B cell (primary cell): Measurements from ENCODE around the gene ARL6. TPM values are rescaled to one million over a fixed set of nuclear protein-coding genes. Genes with fewer than 3 reads are reported as not detected.

ENCODE experiments used
- ATAC-seq: fragments of 200-7000 bp; cut with Tn5 transposase; one replicate; pipeline ENCODE4 v1.10.0; 2021; ENCODE audit warnings: low read depth, mild to moderate bottlenecking, moderate number of reproducible peaks, moderate library complexity
- CTCF ChIA-PET: fragments of 350-600 bp; sonication (Branson Sonifier 250); formaldehyde crosslinking; loops from one replicate; lab custom pipeline; 2021; ENCODE audit warnings: antibody characterized with exemption, inconsistent platforms; lab: Charles Lee
- POLR2A ChIA-PET: fragments of 350-600 bp; sonication (Branson Sonifier 250); formaldehyde crosslinking; loops from one replicate; lab custom pipeline; 2021; ENCODE audit warnings: antibody characterized with exemption; lab: Charles Lee
- DNase-seq: peaks from one replicate; pipeline ENCODE4 v3.0.0; 2013
- H2AFZ ChIP-seq: 2 replicates; pipeline ENCODE4 v1.6.1; 2012; ENCODE audit warnings: mild to moderate bottlenecking, low read depth, low read length; ENCODE audit not compliant: insufficient read depth, poor library complexity, severe bottlenecking
- H3K27ac ChIP-seq, 2 donors: 1 replicate in 1 of 2; 2 replicates in 1 of 2; pipeline ENCODE4 v1.5.1; 2012 to 2013; ENCODE audit warnings: low read length in 2 of 2, mild to moderate bottlenecking in 2 of 2, moderate library complexity in 1 of 2
- H3K27me3 ChIP-seq, 4 experiments: fragments of 200-600 bp in 1 of 4; sonication (generic) in 1 of 4; replicated peaks in 1 of 4; 1 replicate in 2 of 4; 2 replicates in 2 of 4; pipeline versions ENCODE4 v1.6.1 to v1.7.0; 2013 to 2016; ENCODE audit warnings: low read length in 3 of 4, mild to moderate bottlenecking in 2 of 4, mixed read lengths in 1 of 4, moderate library complexity in 1 of 4; ENCODE audit not compliant: insufficient read depth in 4 of 4, control insufficient read depth in 3 of 4; ENCODE audit errors: control extremely low read depth in 1 of 4
- H3K36me3 ChIP-seq, 2 experiments: replicated peaks in 1 of 2; 1 replicate in 1 of 2; 2 replicates in 1 of 2; pipeline versions ENCODE4 v1.6.1 to v1.7.1; 2013; ENCODE audit warnings: low read length in 1 of 2; ENCODE audit not compliant: insufficient read depth in 2 of 2, control insufficient read depth in 1 of 2; ENCODE audit errors: control extremely low read depth in 1 of 2, extremely low read depth in 1 of 2
- H3K4me1 ChIP-seq, 2 donors: fragments of 200-600 bp in 1 of 2; sonication (generic) in 1 of 2; 1 replicate in 1 of 2; 2 replicates in 1 of 2; pipeline versions ENCODE4 v1.5.1 to v1.6.1; 2013 to 2017; ENCODE audit warnings: low read length in 2 of 2; ENCODE audit not compliant: control insufficient read depth in 2 of 2, insufficient read depth in 2 of 2
- H3K4me2 ChIP-seq: replicated peaks from 2 replicates; pipeline ENCODE3; 2012; ENCODE audit warnings: mild to moderate bottlenecking, low read depth, low read length; ENCODE audit not compliant: poor library complexity, severe bottlenecking
- H3K4me3 ChIP-seq, 5 experiments: fragments of 200-600 bp in 1 of 5; sonication (generic) in 1 of 5; 1 replicate in 3 of 5; 2 replicates in 2 of 5; pipeline versions ENCODE4 v1.5.1 to v1.7.0; 2011 to 2016; ENCODE audit warnings: low read length in 4 of 5, mild to moderate bottlenecking in 4 of 5, low read depth in 2 of 5, control low read depth in 1 of 5, moderate library complexity in 1 of 5; ENCODE audit not compliant: insufficient read depth in 1 of 5; ENCODE audit errors: control extremely low read depth in 1 of 5, extremely low read depth in 1 of 5
- H3K79me2 ChIP-seq: fragments of 200-600 bp; sonication (generic); one replicate; pipeline ENCODE4 v1.6.0; 2016; ENCODE audit warnings: low read length; ENCODE audit not compliant: control insufficient read depth, insufficient read depth
- H3K9ac ChIP-seq: fragments of 200-600 bp; sonication (generic); 2 replicates; pipeline ENCODE4 v1.6.1; 2017; ENCODE audit warnings: mild to moderate bottlenecking, low read length, moderate library complexity
- H3K9me3 ChIP-seq, 3 donors: one replicate each; pipeline versions ENCODE4 v1.6.1 to v1.7.1; 2013; ENCODE audit warnings: low read length in 2 of 3; ENCODE audit not compliant: control insufficient read depth in 2 of 3, insufficient read depth in 1 of 3; ENCODE audit errors: control extremely low read depth in 1 of 3
- H4K20me1 ChIP-seq: 2 replicates; pipeline ENCODE4 v1.6.0; 2012; ENCODE audit warnings: mild to moderate bottlenecking, low read length; ENCODE audit not compliant: insufficient read depth, control insufficient read depth, poor library complexity, severe bottlenecking
- H3K27ac Mint-ChIP-seq: one replicate; pipeline ENCODE4 v1.8.0; 2021; ENCODE audit warnings: mixed read lengths
- H3K27me3 Mint-ChIP-seq: one replicate; pipeline ENCODE4 v1.8.0; 2021; ENCODE audit warnings: mixed read lengths
- H3K4me1 Mint-ChIP-seq: one replicate; pipeline ENCODE4 v1.8.0; 2021; ENCODE audit warnings: mixed read lengths
- H3K4me3 Mint-ChIP-seq: one replicate; pipeline ENCODE4 v1.8.0; 2021; ENCODE audit warnings: mixed read lengths
- H3K9me3 Mint-ChIP-seq: one replicate; pipeline ENCODE4 v1.8.0; 2022; ENCODE audit warnings: mixed read lengths; ENCODE audit not compliant: insufficient read depth
- EZH2 ChIP-seq: IDR thresholded peaks from 2 replicates; pipeline ENCODE4 v1.6.1; 2012; ENCODE audit warnings: borderline replicate concordance, low read depth, mild to moderate bottlenecking, moderate library complexity, low read length; ENCODE audit not compliant: insufficient read depth, poor library complexity, severe bottlenecking
- WGBS: methylation state at CpG from one replicate; pipeline ENCODE4 v1.1.5; 2013; ENCODE audit warnings: missing lambda C conversion rate; ENCODE audit not compliant: insufficient coverage; 5-methylcytosine and 5-hydroxymethylcytosine counted together
- intact Hi-C: fragments of 100-400 bp; cut with micrococcal nuclease; formaldehyde crosslinking; loops from one replicate; pipeline ENCODE4 v1.10.0; 2022
- polyA plus RNA-seq: library from polyadenylated mRNA; depleted of rRNA; stranded (reverse); fragments of >200 nt; gene quantifications from 2 replicates; pipeline ENCODE4 v1.2.3, GENCODE V29; 2012
- total RNA-seq, 2 donors: library from RNA; stranded (reverse); fragments of 120-200 nt in 1 of 2; gene quantifications; 1 replicate in 1 of 2; 2 replicates in 1 of 2; pipeline versions ENCODE4 v1.2.3 to v1.2.4, GENCODE V29; 2013 to 2022
- TF ChIP-seq, protein P1 (sequence below): fragments of 200-600 bp; IDR thresholded peaks from one replicate; pipeline ENCODE4 v1.8.0; 2022; ENCODE audit warnings: antibody characterized with exemption, mild to moderate bottlenecking

Gene ARL6
- total and polyA plus RNA-seq, 2 donors (not counting 1 experiment from before 2014, with no cell fraction given): 1.6 to 5.6 TPM

DNA sequence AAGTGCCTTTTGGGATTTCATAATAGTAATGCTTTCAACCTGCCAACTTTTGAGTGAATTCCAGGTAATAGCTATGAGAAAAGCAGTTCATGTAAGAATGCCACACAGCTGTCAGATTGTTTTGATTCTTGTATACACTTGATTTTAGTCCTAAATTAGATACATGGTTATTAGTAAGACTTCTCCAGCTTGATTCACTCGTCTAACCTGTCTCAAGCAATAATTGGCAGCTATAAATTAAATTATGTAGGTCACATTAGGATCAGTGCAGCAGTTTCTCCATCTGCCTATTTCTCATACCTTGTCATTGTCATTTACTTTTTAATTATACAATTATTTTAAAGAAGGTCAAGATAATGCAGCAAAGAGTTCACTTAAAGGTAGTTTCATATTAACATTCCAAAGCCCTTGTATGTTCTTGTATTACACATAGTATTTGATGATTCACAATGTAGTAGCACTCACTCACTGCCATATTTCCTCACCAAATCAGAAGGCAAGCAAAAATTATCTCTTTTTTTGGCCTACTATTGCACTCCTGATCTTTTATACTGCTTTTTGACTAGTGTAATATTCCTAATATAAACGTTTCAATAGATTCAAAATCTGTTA lies 46.3 kb downstream of the ARL6 start:
- no peaks in the 10 kb centered on the region for H3K9me3 Mint-ChIP-seq
- no peaks in the 10 kb centered on the region for H3K4me1 ChIP-seq
- H3K27me3 Mint-ChIP-seq: no peaks in the 10 kb centered on the region
- no peak for DNase-seq
- no peak overlapping the region for H3K4me3 Mint-ChIP-seq
- no peaks in the 10 kb centered on the region for H3K27me3 ChIP-seq
- ChIA-PET POLR2A (no interaction called here), CTCF (no interaction called here)
- no peaks in the 10 kb centered on the region for H3K4me1 Mint-ChIP-seq
- intact Hi-C loops: no loop called here
- no peak overlapping the region for H3K4me2 ChIP-seq
- no peaks in the 10 kb centered on the region for H3K36me3 ChIP-seq
- H3K79me2 ChIP-seq: no peaks in the 10 kb centered on the region
- H3K27ac ChIP-seq: no peak overlapping the region
- H4K20me1 ChIP-seq: no peaks in the 10 kb centered on the region
- H3K4me3 ChIP-seq: no peak overlapping the region
- no peaks in the 10 kb centered on the region for H3K9me3 ChIP-seq
- TF ChIP-seq EZH2: no peak
- TF ChIP-seq, protein P1, sequence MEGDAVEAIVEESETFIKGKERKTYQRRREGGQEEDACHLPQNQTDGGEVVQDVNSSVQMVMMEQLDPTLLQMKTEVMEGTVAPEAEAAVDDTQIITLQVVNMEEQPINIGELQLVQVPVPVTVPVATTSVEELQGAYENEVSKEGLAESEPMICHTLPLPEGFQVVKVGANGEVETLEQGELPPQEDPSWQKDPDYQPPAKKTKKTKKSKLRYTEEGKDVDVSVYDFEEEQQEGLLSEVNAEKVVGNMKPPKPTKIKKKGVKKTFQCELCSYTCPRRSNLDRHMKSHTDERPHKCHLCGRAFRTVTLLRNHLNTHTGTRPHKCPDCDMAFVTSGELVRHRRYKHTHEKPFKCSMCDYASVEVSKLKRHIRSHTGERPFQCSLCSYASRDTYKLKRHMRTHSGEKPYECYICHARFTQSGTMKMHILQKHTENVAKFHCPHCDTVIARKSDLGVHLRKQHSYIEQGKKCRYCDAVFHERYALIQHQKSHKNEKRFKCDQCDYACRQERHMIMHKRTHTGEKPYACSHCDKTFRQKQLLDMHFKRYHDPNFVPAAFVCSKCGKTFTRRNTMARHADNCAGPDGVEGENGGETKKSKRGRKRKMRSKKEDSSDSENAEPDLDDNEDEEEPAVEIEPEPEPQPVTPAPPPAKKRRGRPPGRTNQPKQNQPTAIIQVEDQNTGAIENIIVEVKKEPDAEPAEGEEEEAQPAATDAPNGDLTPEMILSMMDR: no peak
- no peak overlapping the region for H2AFZ ChIP-seq
- no peak for ATAC-seq
- H3K9ac ChIP-seq: no peak overlapping the region
- H3K27ac Mint-ChIP-seq: no peak overlapping the region
- no CpG with 5 or more reads among the region's 2 CpGs for WGBS

DNA sequence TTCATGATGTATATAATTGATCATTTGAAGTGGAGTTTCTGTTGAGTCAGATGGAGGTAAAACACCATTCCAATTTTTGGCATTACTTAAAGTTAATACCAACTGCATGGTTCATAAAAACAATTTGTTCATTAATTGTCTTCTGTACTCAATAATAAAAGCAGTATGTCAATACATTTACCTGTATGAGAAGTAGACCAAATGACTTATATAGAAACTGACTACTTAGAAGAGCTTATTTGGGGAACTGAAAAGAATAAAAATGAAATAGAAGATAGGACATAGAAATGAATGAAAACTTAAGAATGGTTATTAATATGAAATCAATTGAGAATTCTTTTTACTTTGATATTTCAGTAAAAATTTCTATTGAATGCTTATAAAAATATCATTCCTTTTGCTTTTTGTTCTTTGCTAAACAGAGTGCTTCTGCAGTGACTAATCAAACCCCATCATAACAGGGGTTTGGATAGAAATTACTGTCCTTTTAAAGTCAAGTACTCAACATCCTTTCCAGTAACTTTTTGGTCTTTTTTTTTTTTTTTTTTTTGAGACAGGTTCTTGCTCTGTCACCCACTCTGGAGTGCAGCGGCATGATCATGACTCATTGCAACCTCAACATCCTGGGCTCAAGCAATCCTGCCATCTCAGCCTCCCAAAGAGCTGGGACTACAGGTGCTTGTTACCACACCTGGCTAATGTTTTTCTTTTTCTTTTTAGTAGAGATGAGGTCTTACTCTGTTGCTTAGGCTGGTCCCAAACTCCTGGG lies 50.8 kb downstream of the ARL6 start:
- CTCF ChIA-PET: interaction anchor here (2.5 kb wide), 1 partner anchor 15 kb away, joined by 8 read pairs; no protein-coding TSS in a partner anchor
- no peak for DNase-seq
- Histone ChIP-seq H3K36me3 (no peaks in the 10 kb centered on the region), H3K4me1 (no peaks in the 10 kb centered on the region), H3K9me3 (no peaks in the 10 kb centered on the region), H3K4me3 (no peak overlapping the region), H3K27me3 (peaks cover 0 to 10% (median 3%) of the 10 kb centered on the region in 4 experiments), H4K20me1 (no peaks in the 10 kb centered on the region), H3K4me2 (no peak overlapping the region), H3K79me2 (no peaks in the 10 kb centered on the region), H3K9ac (no peak overlapping the region), H2AFZ (no peak overlapping the region), H3K27ac (no peak overlapping the region)
- POLR2A ChIA-PET: no interaction called here
- no peaks in the 10 kb centered on the region for H3K9me3 Mint-ChIP-seq
- no peak overlapping the region for H3K4me3 Mint-ChIP-seq
- no peak overlapping the region for H3K27ac Mint-ChIP-seq
- WGBS: no CpG with 5 or more reads among the region's 1 CpG
- TF ChIP-seq, protein P1: no peak
- TF ChIP-seq EZH2: no peak
- no peak for ATAC-seq
- intact Hi-C loops: no loop called here
- H3K4me1 Mint-ChIP-seq: peaks cover 1% of the 10 kb centered on the region
- H3K27me3 Mint-ChIP-seq: peaks cover 20% of the 10 kb centered on the region
